RWPE1 (cell line): ENCODE data around the gene DAND5.

ENCODE experiments used
- CTCF ChIA-PET: fragments of 350-600 bp; sonication (Branson Sonifier 250); formaldehyde crosslinking; extraction: SDS; loops from one replicate; lab custom pipeline; 2021; lab: Yijun Ruan, JAX
- POLR2A ChIA-PET: fragments of 400-600 bp; formaldehyde crosslinking; extraction: SDS; loops from one replicate; lab custom pipeline; 2020; ENCODE audit warnings: antibody characterized with exemption; ENCODE audit not compliant: low non-redundant PET; lab: Yijun Ruan, JAX
- DNase-seq: peaks from one replicate; pipeline ENCODE4 v3.0.0; 2012; ENCODE audit warnings: low spot score
- H3K27ac ChIP-seq: fragments of 450-650 bp; 2 replicates; pipeline ENCODE4 v1.5.1; 2017
- CTCF ChIP-seq: fragments of 450-650 bp; conservative IDR thresholded peaks from 2 replicates; pipeline ENCODE4 v1.5.1; 2017; ENCODE audit warnings: low read depth, mild to moderate bottlenecking

Gene DAND5

GRCh38 chr19:13014921-13015280, 45.5 kb downstream of the DAND5 start:
- TF ChIP-seq CTCF = no peak
- no peak for DNase-seq
- H3K27ac ChIP-seq = peak overlapping the region; percentile 98
- POLR2A ChIA-PET = interaction anchor here (0.7 kb wide), 1 partner anchor 9 kb away, joined by 4 read pairs; no protein-coding TSS in a partner anchor
- CTCF ChIA-PET = interaction anchor here (1.3 to 1.9 kb wide), 3 partner anchors 46 to 49 kb away, joined by 5 to 9 read pairs (median 5); no protein-coding TSS in a partner anchor

GRCh38 chr19:13015361-13016223, 46.2 kb downstream of the DAND5 start:
- peak overlapping the region; percentile 98 for H3K27ac ChIP-seq
- ChIA-PET CTCF (interaction anchor here (1.3 to 1.4 kb wide), 2 partner anchors 46 to 50 kb away, joined by 5 read pairs; no protein-coding TSS in a partner anchor), POLR2A (no interaction called here)
- no peak for TF ChIP-seq CTCF
- DNase-seq = no peak

- no peak for TF ChIP-seq CTCF
- POLR2A ChIA-PET = no interaction called here
- CTCF ChIA-PET = interaction anchor here (1.3 to 1.4 kb wide), 2 partner anchors 45 to 51 kb away, joined by 5 read pairs; no protein-coding TSS in a partner anchor
- H3K27ac ChIP-seq = peak overlapping the region; percentile 98
- DNase-seq = no peak
Measured at GRCh38 chr19:13016245-13016627, 46.9 kb downstream of the DAND5 start.

GRCh38 chr19:13016628-13017305, 47.4 kb downstream of the DAND5 start:
- DNase-seq = no peak
- no peak for TF ChIP-seq CTCF
- ChIA-PET CTCF (interaction anchor here (0.7 kb wide), 1 partner anchor 12 kb away, joined by 4 read pairs; no protein-coding TSS in a partner anchor), POLR2A (no interaction called here)
- H3K27ac ChIP-seq = peak overlapping the region; percentile 98

- DNase-seq = no peak
- ChIA-PET CTCF (interaction anchor here (0.5 to 1.1 kb wide), 4 partner anchors 11 to 44 kb away, joined by 3 to 8 read pairs (median 4); no protein-coding TSS in a partner anchor), POLR2A (no interaction called here)
- TF ChIP-seq CTCF = no peak
- peak overlapping the region; percentile 98 for H3K27ac ChIP-seq
Measured at GRCh38 chr19:13017306-13018034, 48.1 kb downstream of the DAND5 start.
